Keratinocyte (primary cell): ENCODE results near the gene SPPL3. TPM values are rescaled to one million over a fixed set of nuclear protein-coding genes. Genes with fewer than 3 reads are reported as not detected.

Source experiments
- DNase-seq: peaks from one replicate; pipeline ENCODE4 v3.0.0-alpha.2; 2011; ENCODE audit warnings: low read depth, missing footprints, low spot score
- FAIRE-seq: peaks from 2 replicates; lab custom pipeline; 2011; peaks lifted over from hg19 to GRCh38; lab: Jason Lieb, UNC
- H2AFZ ChIP-seq: 2 replicates; pipeline ENCODE4 v1.6.0; 2012; ENCODE audit warnings: low read length, control low read depth, inconsistent platforms; ENCODE audit not compliant: control insufficient read depth
- H3K27ac ChIP-seq: 2 replicates; pipeline ENCODE4 v1.5.1; 2011; ENCODE audit warnings: low read length; ENCODE audit not compliant: control insufficient read depth, insufficient read depth
- H3K27me3 ChIP-seq: 3 replicates; pipeline ENCODE4 v1.6.0; 2011; ENCODE audit warnings: low read length; ENCODE audit not compliant: control insufficient read depth, insufficient read depth; ENCODE audit errors: extremely low read depth
- H3K36me3 ChIP-seq, 2 experiments: 2 replicates in 1 of 2; 3 replicates in 1 of 2; pipeline ENCODE4 v1.5.1; 2011; ENCODE audit warnings: low read length in 2 of 2, mild to moderate bottlenecking in 1 of 2; ENCODE audit not compliant: control insufficient read depth in 2 of 2, insufficient read depth in 2 of 2; ENCODE audit errors: extremely low read depth in 1 of 2
- H3K4me1 ChIP-seq: 3 replicates; pipeline ENCODE4 v1.5.1; 2011; ENCODE audit warnings: low read length; ENCODE audit not compliant: control insufficient read depth, insufficient read depth; ENCODE audit errors: extremely low read depth
- H3K4me2 ChIP-seq: 3 replicates; pipeline ENCODE4 v1.6.0; 2011; ENCODE audit warnings: low read depth, low read length; ENCODE audit not compliant: control insufficient read depth, insufficient read depth; ENCODE audit errors: extremely low read depth
- H3K4me3 ChIP-seq, 3 experiments: fragments of 200-600 bp in 1 of 3; sonication (generic) in 1 of 3; 2 replicates in 2 of 3; 3 replicates in 1 of 3; pipeline ENCODE4 v1.5.1; 2011 to 2016; ENCODE audit warnings: low read length in 3 of 3, mild to moderate bottlenecking in 3 of 3, control low read depth in 2 of 3, inconsistent platforms in 1 of 3, low read depth in 1 of 3, mixed read lengths in 1 of 3, mixed run types in 1 of 3, moderate library complexity in 1 of 3; ENCODE audit not compliant: control insufficient read depth in 2 of 3, insufficient read depth in 2 of 3; ENCODE audit errors: extremely low read depth in 1 of 3
- H3K79me2 ChIP-seq: 2 replicates; pipeline ENCODE4 v1.6.0; 2012; ENCODE audit warnings: low read length; ENCODE audit not compliant: control insufficient read depth, insufficient read depth
- H3K9ac ChIP-seq: 3 replicates; pipeline ENCODE4 v1.6.0; 2011; ENCODE audit warnings: low read length; ENCODE audit not compliant: control insufficient read depth, insufficient read depth; ENCODE audit errors: extremely low read depth
- H3K9me1 ChIP-seq: 3 replicates; pipeline ENCODE4 v1.6.0; 2011; ENCODE audit warnings: low read length; ENCODE audit not compliant: control insufficient read depth, insufficient read depth; ENCODE audit errors: extremely low read depth
- H3K9me3 ChIP-seq: 2 replicates; pipeline ENCODE4 v1.5.1; 2012; ENCODE audit warnings: low read depth, low read length; ENCODE audit not compliant: control insufficient read depth
- H4K20me1 ChIP-seq: 3 replicates; pipeline ENCODE4 v1.6.0; 2011; ENCODE audit warnings: low read length; ENCODE audit not compliant: control insufficient read depth, insufficient read depth; ENCODE audit errors: extremely low read depth
- CTCF ChIP-seq, 3 experiments: IDR thresholded peaks in 1 of 3; conservative IDR thresholded peaks in 1 of 3; optimal IDR thresholded peaks in 1 of 3; 2 replicates in 2 of 3; 3 replicates in 1 of 3; pipeline versions ENCODE3 to v1.5.1; 2011; ENCODE audit warnings: low read length in 3 of 3, mild to moderate bottlenecking in 3 of 3, moderate library complexity in 2 of 3, control low read depth in 1 of 3, inconsistent platforms in 1 of 3; ENCODE audit not compliant: insufficient read depth in 2 of 3; ENCODE audit errors: extremely low read depth in 1 of 3
- EZH2 ChIP-seq: IDR thresholded peaks from one replicate; pipeline ENCODE4 v1.6.1; 2012; ENCODE audit warnings: inconsistent platforms, mild to moderate bottlenecking, low read length, moderate library complexity
- dilution Hi-C: fragments of 300-500 bp; cut with MboI; formaldehyde crosslinking; loops from one replicate; pipeline ENCODE4 v1.7.0; 2020; ENCODE audit warnings: low sequenced_read_pairs; ENCODE audit not compliant: extremely low pct_ligation_motif_present
- polyA plus RNA-seq, 5 experiments: library from polyadenylated mRNA; depleted of rRNA in 3 of 5; stranded (reverse) in 3 of 5; stranded (forward) in 1 of 5; unstranded in 1 of 5; fragments of >200 nt; gene quantifications; 1 replicate in 1 of 5; 2 replicates in 3 of 5; 3 replicates in 1 of 5; pipeline versions ENCODE4 v1.2.1 to v1.2.3, GENCODE V29; 2011 to 2012; ENCODE audit warnings: missing spikeins in 2 of 5, low read depth in 1 of 5, low replicate concordance in 1 of 5

SPPL3 gene
- polyA plus RNA-seq, 1 donor (not counting 4 experiments of a cell fraction or from before 2014, with no cell fraction given) = 28.3 TPM

- H3K4me1 ChIP-seq = no peaks in the 10 kb centered on the region
- no peaks in the 10 kb centered on the region for H3K36me3 ChIP-seq
- no peaks in the 10 kb centered on the region for H3K9me3 ChIP-seq
- H3K9me1 ChIP-seq = no peaks in the 10 kb centered on the region
- TF ChIP-seq EZH2 = no peak
- TF ChIP-seq CTCF (optimal IDR thresholded peaks at IDR 0.05 in 1 of 3, IDR thresholded peaks at IDR 0.05 in 1 of 3, conservative IDR thresholded peaks at IDR 0.05 in 1 of 3; ENCODE audit: extremely low read depth in 1 of 3, insufficient read depth in 2 of 3, low read length in 3 of 3) = no peak
- no peak overlapping the region for H3K4me2 ChIP-seq
- peaks cover 22% of the 10 kb centered on the region for H3K79me2 ChIP-seq
- no peak overlapping the region for H2AFZ ChIP-seq
- no peaks in the 10 kb centered on the region for H3K27me3 ChIP-seq
- no peaks in the 10 kb centered on the region for H4K20me1 ChIP-seq
- no peak overlapping the region for H3K9ac ChIP-seq
- no peak overlapping the region for H3K4me3 ChIP-seq
- DNase-seq (no peak), FAIRE-seq (peak; percentile 48)
- no peak overlapping the region for H3K27ac ChIP-seq
- dilution Hi-C loops = no loop called here
Measured at GRCh38 chr12:120818416-120818815, 85.7 kb downstream of the SPPL3 start.

DNA sequence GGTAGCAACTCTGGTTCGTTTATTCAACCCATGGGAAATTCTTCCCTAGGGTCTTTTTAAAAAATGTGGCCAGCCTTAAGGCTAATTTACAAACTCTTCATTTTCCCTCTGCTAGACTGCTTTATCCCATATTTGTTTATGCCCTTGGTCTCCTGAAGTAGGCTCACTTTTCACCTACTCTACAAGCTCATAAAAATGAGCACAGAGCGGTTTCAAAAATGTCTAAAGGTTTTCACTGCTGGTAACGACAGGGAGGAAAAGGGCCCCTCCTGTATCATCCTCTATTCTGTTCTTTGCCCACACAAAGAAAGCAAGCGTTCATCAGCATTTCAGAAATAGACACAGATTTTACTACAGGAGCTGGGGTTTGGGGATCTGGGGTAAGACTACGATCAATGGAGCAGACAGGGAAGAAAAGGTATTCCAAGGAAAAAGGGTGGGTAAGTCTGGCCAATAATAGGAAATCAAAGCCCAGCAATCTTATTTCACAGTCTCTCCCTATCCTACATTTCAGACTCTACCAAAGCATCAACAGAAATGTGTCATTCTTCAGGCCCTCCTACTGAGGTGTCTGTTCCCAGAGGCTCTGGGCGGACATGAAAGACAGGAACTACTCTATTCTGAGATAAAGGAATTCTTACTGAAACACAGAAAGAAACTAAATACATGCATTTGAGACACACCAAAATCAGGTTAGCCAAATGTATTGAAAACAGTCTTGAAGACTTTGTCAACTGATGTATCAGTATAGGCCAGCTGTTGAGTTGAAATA lies 86.4 kb downstream of the SPPL3 start:
- Histone ChIP-seq H3K4me1 (no peaks in the 10 kb centered on the region), H3K27ac (no peak overlapping the region), H2AFZ (no peak overlapping the region), H3K9me3 (no peaks in the 10 kb centered on the region), H3K9ac (no peak overlapping the region), H3K4me3 (no peak overlapping the region), H3K27me3 (no peaks in the 10 kb centered on the region), H3K79me2 (peaks cover 16% of the 10 kb centered on the region), H3K36me3 (no peaks in the 10 kb centered on the region), H3K9me1 (no peaks in the 10 kb centered on the region), H3K4me2 (no peak overlapping the region), H4K20me1 (no peaks in the 10 kb centered on the region)
- TF ChIP-seq CTCF (optimal IDR thresholded peaks at IDR 0.05 in 1 of 3, IDR thresholded peaks at IDR 0.05 in 1 of 3, conservative IDR thresholded peaks at IDR 0.05 in 1 of 3; ENCODE audit: extremely low read depth in 1 of 3, insufficient read depth in 2 of 3, low read length in 3 of 3) (no peak), EZH2 (no peak)
- dilution Hi-C loops = no loop called here
- FAIRE-seq (no peak), DNase-seq (no peak)
